SH-SY5Y (cell line): ENCODE data around the gene C1orf210.

Experiments
- GATA2 ChIP-seq: IDR thresholded peaks from 2 replicates; pipeline ENCODE4 v1.6.1; 2011; ENCODE audit warnings: mild to moderate bottlenecking, low read depth, low read length
- GATA3 ChIP-seq: IDR thresholded peaks from 2 replicates; pipeline ENCODE4 v1.6.1; 2011; ENCODE audit warnings: low read depth, mild to moderate bottlenecking, low read length, moderate library complexity

DNA sequence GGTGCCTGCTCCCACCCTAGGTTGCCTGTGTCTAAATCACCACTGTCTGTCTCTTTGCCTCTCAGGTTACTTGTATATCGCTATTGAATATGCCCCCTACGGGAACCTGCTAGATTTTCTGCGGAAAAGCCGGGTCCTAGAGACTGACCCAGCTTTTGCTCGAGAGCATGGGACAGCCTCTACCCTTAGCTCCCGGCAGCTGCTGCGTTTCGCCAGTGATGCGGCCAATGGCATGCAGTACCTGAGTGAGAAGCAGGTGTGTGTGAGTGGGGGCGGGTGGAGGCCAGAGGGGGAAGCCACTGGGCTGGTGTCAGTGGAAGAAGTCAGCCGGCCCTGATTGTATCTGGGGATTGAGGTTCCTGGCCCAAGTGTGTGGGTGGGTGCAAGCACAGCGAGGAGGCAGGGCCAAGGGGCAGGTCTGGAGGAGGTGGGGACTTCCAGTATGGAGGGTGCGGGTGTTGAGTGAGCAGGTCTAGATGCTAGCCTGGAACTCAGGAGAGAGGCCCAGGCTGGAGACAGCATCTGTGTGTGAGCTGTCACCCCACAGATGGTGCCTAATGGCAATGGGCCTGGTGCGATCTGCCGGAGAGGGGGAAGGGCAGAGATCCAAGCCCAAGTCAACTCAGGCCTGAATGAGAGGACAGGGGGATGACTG is 32.6 kb upstream of the C1orf210 start:
- TF ChIP-seq GATA3 (no peak), GATA2 (no peak)
